ENCODE data around the gene CNPY1. TPM values are rescaled to one million over a fixed set of nuclear protein-coding genes. Genes with fewer than 3 reads are reported as not detected.
"Not testable (repeated sequence)": the region's sequence is repeated elsewhere in the genome, so short reads cannot be mapped to it uniquely, and the experiment has no call there.

The CNPY1 gene
- total and polyA plus RNA-seq, 8 donors, result 0.18 TPM; not detected in 7

- intact Hi-C loops (cut with DNase I; ENCODE audit: low total_unique reads), result no loop called here
- no peak overlapping the region for H3K4me3 ChIP-seq
- no peak overlapping the region for H3K27ac ChIP-seq
- H3K9me3 ChIP-seq, result no peaks in the 10 kb centered on the region
- H3K27me3 ChIP-seq, result peaks cover 4 to 94% (median 8%) of the 10 kb centered on the region in 3 donors
- no peaks in the 10 kb centered on the region for H3K4me1 ChIP-seq
- DNase-seq, result no peak
- no peaks in the 10 kb centered on the region for H3K36me3 ChIP-seq
- TF ChIP-seq POLR2AphosphoS5 (IDR thresholded peaks at IDR 0.05), result no peak
- no peak for TF ChIP-seq POLR2A (IDR thresholded peaks at IDR 0.05)
- no peak for TF ChIP-seq EP300 (IDR thresholded peaks at IDR 0.05)
- no peak for TF ChIP-seq CTCF (IDR thresholded peaks at IDR 0.05)
- WGBS, 5 donors, result 62 to 72% (median 70%) methylated on average over 14 of the region's 14 CpGs
Measured at GRCh38 chr7:155521007-155521742, 25.2 kb downstream of the CNPY1 start.

DNA sequence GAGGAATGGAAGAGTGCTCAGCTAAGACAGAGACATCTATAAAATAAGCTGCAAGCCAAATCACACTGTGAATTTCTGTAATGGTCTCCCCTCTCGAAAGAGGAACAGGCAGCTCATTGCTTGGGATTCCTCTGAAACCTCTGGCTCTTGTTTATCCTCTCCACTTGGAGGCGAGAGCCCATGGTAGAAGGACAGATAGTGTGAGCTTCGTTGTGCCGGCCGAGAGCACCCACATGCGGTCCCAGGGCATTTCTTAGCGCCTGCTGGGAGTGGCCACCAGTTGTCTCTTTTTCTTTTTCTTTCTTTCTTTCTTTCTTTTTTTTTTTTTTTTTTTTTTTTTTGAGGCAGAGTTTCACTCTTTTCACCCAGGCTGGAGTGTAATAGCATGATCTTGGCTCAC, 26.2 kb downstream of the CNPY1 start:
- intact Hi-C loops (cut with DNase I; ENCODE audit: low total_unique reads), result no loop called here
- peaks cover 4 to 94% (median 10%) of the 10 kb centered on the region in 3 donors for H3K27me3 ChIP-seq
- H3K27ac ChIP-seq, result no peak overlapping the region
- no peak for TF ChIP-seq POLR2AphosphoS5 (IDR thresholded peaks at IDR 0.05)
- no peak for TF ChIP-seq POLR2A (IDR thresholded peaks at IDR 0.05)
- TF ChIP-seq EP300 (IDR thresholded peaks at IDR 0.05), result no peak
- TF ChIP-seq CTCF (IDR thresholded peaks at IDR 0.05), result no peak
- H3K9me3 ChIP-seq, result no peaks in the 10 kb centered on the region
- H3K36me3 ChIP-seq, result no peaks in the 10 kb centered on the region
- 51 to 64% (median 53%) methylated on average over 7 of the region's 7 CpGs for WGBS, 5 donors
- H3K4me1 ChIP-seq, result no peaks in the 10 kb centered on the region
- H3K4me3 ChIP-seq, result no peak overlapping the region
- no peak for DNase-seq

- H3K4me3 ChIP-seq; H3K4me1 ChIP-seq; DNase-seq; intact Hi-C loops (cut with DNase I; ENCODE audit: low total_unique reads); H3K9me3 ChIP-seq; H3K27ac ChIP-seq; H3K36me3 ChIP-seq: not testable (repeated sequence)
- peaks cover 4 to 94% (median 18%) of the 10 kb centered on the region in 3 donors for H3K27me3 ChIP-seq
- WGBS, 5 donors, result 85 to 92% (median 90%) methylated on average over 3 of the region's 3 CpGs
Measured at GRCh38 chr7:155519358-155519757, 27.0 kb downstream of the CNPY1 start.

- intact Hi-C loops (cut with DNase I; ENCODE audit: low total_unique reads), result no loop called here
- TF ChIP-seq POLR2A (IDR thresholded peaks at IDR 0.05) (no peak), CTCF (IDR thresholded peaks at IDR 0.05) (no peak), POLR2AphosphoS5 (IDR thresholded peaks at IDR 0.05) (no peak), EP300 (IDR thresholded peaks at IDR 0.05) (no peak)
- H3K27ac ChIP-seq, result no peak overlapping the region
- H3K4me3 ChIP-seq, result no peak overlapping the region
- no peak for DNase-seq
- H3K36me3 ChIP-seq, result no peaks in the 10 kb centered on the region
- H3K9me3 ChIP-seq, result no peaks in the 10 kb centered on the region
- no peaks in the 10 kb centered on the region for H3K4me1 ChIP-seq
- 81 to 86% (median 83%) methylated on average over 7 of the region's 7 CpGs for whole genome bisulfite sequencing, 5 donors
- H3K27me3 ChIP-seq, result peaks cover 4 to 94% (median 23%) of the 10 kb centered on the region in 3 donors
Measured at GRCh38 chr7:155518633-155519032, 27.7 kb downstream of the CNPY1 start.

DNA sequence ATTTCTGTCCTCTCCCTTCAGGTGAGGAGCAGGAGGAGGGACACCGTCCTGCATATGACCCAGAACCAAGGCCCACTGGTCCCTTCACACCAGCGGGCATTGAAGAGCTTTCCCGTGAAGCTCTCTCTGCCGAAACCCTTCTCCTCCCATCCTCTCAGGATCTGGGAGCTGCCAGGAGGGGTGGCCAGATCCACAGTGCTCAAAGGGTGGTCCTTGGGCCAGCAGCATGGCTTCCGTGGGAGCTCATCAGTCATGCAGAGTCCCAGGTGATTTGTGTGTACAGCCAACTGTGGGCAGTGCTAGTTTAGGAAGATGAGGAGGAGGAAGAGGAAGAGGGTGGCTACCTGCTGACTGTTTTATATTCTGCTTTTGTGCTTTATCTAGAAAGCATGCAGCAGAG, 28.4 kb downstream of the CNPY1 start:
- no peak for DNase-seq
- Histone ChIP-seq H3K9me3 (no peaks in the 10 kb centered on the region), H3K27ac (no peak overlapping the region), H3K36me3 (no peaks in the 10 kb centered on the region), H3K27me3 (peaks cover 4 to 94% (median 24%) of the 10 kb centered on the region in 3 donors), H3K4me1 (no peaks in the 10 kb centered on the region), H3K4me3 (no peak overlapping the region)
- intact Hi-C loops (cut with DNase I; ENCODE audit: low total_unique reads), result no loop called here
- 78 to 83% (median 81%) methylated on average over 4 to 5 of the region's 5 CpGs for WGBS, 5 donors
- TF ChIP-seq POLR2A (IDR thresholded peaks at IDR 0.05), result no peak
- TF ChIP-seq EP300 (IDR thresholded peaks at IDR 0.05), result no peak
- TF ChIP-seq CTCF (IDR thresholded peaks at IDR 0.05), result no peak
- TF ChIP-seq POLR2AphosphoS5 (IDR thresholded peaks at IDR 0.05), result no peak

Data from stomach (tissue), 9 donors.